Stimulated activated CD4-positive, alpha-beta T cell treated with anti-CD3 and anti-CD28 coated beads, Interleukin-4, amount 100 ng/mL, for 4 hours (primary cell): Measurements from ENCODE around the gene STIM2.

ENCODE experiments used
- DNase-seq, 2 experiments: peaks; one replicate each; pipeline ENCODE4 v3.0.0-alpha.2; 2020

The STIM2 gene

DNA sequence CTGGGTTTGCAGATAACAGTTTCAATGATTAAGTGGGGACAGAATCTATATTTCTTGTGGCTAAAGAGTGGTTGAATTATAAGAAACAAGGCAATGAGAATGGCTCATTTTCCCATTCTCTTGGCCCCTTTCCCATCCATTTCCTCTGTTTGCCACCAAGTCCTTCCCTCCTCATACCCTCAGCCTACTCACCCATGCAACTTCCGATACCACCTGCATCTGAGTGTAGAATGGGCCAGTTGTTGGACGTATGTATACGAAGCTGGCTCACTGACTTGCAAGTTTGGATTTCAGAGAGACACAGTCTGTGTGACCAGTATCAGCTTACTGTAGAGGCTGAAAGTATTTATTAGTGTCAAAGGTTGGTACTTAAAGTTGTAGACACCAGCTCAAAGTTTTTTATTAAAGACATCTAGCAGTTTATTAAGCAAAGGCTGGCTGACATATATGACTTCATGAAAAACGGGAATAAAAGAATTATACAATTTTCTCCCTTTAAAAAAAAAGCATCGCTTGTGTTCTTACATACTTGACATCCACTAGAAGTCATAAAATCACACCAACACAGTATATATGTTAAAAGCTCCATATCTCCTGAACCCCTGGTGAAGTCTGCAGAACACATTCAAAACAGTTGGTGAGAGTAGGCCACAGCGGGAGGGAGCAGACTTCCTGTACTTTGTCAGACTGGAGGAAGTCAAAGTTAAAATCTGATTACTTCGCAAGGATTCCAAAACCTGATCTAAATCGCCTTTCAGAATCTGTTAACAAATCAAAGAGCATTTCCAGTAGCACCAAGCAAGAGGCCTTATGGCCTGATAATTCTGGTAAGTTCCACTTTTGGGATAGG is 22.4 kb upstream of the STIM2 start:
- no peak for DNase-seq

DNA sequence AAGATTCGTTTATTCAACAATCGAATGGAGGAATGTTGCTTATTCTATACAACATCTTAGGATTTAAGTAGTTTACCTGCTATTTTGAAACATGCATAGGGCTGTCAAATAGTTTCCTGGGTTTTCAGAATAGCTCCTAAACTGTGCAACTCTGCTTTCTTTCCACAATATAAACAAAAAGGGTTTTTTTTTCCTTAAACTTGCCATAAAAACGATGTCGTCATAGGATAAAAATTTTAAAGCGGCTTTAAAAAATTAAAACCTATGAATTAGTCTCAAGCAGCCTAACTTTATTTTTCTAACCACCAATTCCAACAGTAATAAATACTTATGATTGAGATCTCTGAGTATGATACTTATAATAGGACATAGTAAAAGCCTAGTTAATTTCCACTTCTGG is 21.6 kb upstream of the STIM2 start:
- DNase-seq = no peak

DNA sequence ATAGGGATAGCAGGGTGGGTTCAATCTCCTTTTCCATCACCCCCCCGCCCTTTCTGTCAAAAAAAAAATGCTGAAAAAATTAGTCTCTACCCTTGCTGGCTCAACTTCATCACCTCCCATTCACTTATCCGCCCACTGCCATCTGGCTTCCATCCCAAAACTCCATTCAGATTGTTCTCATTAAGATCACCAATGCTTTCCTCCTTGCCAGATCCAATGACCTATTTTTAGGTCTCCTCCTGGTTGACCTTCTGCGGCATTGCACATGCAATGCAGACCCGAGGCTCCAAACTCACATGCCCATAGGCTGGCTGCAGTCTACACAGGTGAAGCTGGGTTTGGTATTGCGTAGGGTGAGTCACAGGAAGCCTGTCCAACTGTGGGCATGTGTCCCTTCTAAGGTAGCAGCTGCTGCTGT is 21.1 kb upstream of the STIM2 start:
- DNase-seq = no peak

DNA sequence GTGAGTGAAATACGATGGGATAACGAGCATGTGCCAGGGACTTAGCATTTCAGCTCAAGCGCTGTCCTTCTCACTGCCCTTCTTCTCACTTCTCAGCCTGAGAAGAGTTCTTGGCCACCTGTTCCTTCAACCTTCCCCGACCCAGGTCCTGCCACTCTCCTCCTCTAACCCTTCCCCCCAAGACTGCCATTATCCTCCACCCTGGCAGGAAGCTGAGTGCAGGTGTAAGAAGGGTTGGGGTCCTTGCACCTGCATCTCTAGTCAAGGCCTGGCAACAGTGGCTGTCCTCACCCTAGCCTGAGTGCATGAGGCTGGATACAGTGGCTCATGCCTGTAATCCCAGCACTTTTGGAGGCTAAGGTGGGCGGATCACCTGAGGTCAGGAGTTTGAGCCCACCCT is 19.9 kb upstream of the STIM2 start:
- no peak for DNase-seq

DNA sequence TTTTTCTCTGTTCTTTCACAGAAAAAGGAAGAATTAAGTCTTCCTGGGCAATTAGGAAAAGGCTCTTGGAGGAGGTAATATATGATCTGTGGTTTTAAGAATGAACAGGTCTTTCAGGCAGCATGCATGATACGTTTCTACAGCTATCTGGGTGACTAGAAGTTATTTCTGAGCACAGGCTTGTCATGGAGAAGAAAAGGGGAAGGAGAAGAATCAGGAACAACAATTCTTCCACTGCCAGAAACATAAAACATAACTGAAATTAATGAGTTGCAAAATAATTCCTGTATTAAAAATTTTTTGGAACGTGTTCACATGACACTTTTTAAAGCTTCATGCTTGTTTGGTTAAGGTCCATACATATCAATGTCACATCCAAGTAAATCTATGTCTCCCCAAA is 17.7 kb upstream of the STIM2 start:
- no peak for DNase-seq

DNA sequence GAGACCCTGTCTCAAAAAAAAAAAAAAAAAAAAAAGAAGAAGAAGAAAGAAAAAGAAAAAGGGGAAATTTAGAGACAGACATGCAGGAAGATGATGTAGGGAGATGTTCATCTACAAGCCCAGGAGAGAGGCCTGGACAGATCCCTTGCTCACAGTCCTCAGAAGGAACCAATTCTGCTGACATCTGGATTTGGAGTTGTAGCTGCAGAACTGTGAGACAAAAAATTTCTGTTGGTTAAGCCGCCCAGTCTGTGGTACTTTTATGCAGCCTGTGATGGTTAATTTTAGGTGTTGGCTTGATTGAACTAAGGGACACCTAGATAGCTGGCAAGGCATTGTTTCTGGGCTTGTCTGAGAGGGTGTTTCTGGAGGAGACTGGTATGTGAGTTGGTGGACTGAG is 10.1 kb upstream of the STIM2 start:
- DNase-seq = no peak

DNA sequence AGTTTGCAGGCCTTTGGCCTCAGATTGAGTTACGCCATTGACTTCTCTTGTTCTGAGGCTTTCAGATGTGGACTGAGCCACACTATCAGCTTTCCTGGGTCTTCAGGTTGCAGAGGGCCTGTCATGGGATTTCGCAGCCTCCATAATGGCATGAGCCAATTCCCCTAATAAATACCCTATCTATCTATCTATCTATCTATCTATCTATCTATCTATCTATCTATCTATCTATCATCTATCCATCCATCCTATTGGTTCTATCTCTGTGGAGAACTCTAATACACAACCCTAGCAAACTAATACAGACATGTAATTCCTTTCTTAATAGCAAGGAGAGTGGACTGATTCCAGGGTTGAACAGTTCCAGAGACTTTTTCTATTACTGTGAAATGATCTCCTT is 9.5 kb upstream of the STIM2 start:
- DNase-seq = no peak

DNA sequence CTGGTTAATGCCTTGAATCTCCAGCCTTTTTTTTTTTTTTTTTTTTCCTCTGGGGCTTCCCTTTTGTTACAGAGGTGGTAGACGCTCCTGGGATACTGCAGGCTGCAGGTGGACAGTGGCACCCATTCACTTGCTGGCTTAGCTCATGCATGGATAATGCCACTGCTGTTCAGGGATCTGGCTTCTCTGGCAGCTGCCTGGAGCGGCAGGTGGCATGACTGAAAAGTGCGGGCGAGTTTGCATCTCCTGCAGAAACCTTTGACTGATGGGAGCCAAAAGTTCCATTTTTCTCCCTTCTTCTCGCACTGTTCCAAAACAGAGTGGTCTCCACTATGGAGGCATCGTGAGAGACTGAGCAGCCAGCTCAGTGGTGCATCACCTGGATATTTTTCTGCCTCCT is 5.9 kb upstream of the STIM2 start:
- DNase-seq = no peak

DNA sequence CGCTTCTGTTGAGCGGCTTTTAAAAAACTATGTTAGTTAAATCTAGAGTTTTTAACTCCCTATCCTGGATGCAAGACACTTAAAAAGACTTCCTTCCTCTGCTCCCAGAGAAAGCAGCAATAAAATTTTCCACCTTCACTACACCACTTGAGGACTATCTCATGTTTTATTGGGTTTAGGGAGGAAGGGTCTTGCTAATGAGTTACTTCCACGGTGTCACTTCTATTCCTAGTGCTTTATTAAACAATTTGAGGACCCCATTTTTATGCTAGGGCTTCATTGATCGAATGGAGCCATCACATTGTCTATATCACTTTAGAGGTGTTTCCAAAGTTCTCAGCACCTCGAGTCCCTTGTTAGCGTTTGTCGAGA is 3.7 kb upstream of the STIM2 start:
- no peak for DNase-seq

DNA sequence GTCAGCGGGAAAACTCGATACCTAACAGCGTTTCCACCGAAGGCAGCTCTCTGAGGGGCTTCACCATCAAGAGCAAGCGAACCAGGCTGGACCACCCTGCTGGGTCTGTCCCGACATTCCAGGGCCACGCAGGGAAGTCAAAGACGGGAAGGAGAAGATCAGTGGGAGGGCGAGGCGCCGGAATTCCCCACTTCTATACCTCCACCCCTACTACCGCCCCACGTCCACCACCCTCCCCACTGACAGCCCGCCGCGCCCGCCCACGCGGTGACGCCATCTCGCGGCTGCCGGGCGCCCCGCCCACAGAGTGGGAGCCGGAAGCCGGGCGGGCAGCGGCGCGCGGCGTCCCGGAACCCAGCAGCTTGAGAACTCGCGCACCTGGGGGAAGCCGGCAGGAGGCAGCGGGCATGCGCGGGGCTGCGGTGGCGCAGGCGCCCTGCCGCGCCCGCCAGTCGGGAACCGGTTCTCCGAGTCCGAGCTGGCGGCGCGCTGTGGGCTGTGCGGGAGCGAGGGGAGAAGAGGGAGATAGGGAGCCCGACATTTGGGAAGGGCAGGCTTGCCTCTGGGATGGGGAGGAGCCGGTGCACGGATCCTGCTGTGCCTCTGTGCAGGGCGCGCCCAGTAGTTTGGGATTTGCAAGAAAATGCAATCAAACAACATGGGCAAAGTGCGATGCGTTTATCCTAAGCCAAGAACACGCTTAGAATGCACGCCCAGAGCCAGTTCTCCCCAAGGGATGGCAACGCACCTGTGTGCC is 3.2 kb upstream of the STIM2 start:
- peak; percentile 94 for DNase-seq

DNA sequence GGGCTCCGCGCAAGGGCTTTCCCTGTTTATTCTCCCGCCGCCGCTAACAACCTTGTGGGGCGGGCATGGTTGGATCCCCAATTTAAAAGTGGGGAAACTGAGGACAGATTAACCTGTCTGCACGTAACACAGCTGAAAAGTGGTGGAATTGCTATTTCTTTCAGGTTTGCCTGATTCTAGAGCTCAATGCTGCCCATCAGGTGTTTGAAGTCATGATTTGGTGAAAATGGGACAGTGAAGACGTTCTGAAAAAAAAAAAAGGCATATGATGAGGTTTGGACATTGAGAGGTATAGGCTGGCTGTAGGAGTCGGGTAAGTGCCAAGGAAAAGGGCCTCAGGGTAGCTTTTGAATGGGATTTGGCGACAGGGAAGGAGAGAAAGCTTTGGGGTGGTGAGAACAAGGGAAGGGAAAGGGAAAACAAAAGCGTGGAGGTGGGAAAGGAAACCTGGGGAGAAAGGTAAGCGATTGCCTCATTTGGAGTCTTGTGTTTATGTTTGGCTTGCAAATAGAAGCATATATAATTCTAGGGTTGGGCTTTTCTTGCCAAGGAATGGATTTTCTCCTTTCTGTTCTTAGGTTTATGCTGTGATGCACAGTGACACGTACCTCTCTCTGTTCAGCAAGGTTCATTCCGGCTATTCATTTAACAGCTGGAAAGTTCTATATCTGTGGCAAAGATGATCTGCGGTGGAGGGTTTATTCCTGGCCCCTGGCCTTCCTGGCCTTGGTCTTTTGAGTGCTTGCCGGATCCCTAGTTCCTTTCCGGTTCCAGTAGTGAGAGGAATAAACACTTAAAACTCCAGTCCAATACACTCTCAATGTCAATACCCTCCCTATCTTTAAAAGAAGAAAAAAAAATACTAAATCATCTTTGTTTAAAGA is 2.4 kb upstream of the STIM2 start:
- DNase-seq = no peak

DNA sequence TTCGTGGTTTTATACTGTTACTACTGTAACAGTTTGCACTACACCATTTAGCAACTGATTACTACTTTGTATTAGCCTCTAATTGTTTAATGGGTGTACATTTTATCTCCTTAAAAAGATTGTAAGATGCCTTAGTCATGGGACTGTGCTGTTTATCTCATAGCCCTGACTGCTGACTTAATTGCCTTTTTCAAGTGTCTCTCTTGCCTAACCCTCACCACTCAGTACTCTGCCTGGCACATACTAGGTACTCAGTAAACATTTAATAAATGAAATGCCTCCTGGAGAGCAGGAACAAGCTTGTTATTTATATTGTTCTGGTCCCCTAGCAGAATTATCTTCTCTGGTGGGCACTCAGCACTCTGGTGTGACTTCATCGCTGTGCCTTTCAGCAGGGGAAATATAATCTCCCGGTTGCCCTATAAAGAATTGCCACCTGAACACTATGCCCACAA is 1.7 kb upstream of the STIM2 start:
- no peak for DNase-seq

DNA sequence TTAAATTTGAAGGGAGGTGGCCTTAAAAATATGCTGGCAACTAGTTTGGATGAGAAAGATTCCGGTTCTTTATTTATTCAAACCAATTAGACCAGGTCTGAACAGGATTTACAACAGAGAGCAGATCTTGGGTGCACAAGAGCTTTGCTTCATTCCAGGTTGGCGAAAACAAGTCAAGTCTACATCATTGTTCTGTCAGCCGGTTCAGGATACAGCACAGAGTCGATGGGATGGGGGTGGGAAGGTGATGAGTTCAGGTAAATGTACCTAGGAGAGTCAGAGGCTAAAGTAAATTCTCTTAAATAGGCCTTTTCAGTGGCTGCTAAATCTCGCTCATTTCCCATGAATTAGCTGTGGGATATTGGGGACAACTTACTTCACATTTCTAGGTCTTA is 882 bp upstream of the STIM2 start:
- no peak for DNase-seq

DNA sequence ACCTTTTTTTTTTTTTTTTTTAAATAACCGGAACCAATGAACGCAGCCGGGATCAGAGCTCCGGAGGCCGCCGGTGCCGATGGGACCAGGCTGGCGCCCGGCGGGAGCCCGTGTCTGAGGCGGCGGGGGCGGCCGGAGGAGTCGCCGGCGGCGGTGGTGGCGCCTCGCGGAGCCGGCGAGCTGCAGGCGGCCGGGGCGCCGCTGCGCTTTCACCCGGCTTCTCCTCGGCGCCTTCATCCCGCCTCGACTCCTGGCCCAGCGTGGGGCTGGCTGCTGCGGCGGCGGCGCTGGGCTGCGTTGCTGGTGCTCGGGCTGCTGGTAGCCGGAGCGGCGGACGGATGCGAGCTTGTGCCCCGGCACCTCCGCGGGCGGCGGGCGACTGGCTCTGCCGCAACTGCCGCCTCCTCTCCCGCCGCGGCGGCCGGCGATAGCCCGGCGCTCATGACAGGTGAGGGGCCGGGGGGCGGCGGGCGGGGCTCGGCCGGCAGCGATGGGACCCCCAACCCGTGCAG is 337 bp downstream of the STIM2 start:
- peak; percentile 38 to 51 for DNase-seq

DNA sequence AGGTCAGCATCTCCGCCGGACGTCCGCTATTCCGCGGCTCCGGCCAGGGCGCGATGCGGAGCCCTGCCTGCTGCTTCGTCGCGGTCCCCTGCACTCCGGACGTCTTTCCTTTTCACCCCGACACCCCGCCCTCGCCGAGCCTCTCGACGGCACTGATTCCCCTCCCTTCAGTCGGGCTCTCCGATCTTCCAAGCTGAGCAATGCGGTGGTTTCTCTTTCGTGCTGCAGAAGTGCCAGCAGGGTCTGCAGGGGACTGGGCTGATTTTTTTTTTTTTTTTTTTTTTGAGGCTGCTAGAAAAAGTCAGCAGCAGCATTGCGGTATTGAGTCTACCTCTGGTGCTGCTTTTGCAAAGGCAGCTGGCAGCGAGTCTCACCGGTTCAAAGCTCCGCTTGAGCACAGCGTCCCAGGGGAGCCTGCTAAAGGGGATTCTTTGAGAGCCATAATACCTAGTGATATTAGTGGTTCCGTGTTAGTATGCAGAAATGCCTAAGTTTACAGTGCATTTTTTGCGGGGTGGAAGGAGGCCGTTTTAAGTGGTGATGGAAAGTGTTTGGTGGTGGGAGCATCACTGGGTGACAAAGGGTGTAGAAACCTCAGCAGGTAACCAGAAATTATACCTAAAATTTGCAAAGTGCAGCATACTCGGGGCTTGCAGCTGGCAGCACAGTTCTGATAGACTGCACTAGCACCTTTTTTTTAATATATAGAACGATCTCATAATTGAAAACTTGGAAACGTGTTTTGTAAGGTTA is 969 bp downstream of the STIM2 start:
- DNase-seq = peak; percentile 68 to 77

DNA sequence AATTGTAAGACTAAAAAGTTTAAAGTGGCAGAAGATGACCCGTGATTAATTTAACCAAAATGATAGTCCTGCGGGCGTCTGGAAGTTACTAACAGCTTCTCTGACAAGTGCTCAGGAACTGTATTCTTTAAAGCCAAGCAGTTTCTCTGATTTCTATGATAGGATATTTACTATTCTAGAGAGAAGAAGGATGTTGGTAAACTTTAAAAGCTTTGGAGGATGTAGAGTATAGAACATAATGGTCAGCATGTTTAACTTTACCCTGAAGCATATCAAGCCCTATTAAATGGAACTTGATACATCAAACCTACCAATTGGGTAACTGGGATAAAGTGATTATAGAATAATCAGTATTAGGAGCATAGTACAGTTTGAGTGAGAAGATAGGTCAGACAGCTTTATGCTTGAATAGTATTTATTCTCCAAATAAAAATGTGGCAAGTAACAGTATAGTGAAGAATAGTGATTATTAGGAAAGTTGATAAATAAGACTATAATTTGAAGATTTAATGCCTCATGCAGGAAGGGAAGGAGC is 1.8 kb downstream of the STIM2 start:
- no peak for DNase-seq

DNA sequence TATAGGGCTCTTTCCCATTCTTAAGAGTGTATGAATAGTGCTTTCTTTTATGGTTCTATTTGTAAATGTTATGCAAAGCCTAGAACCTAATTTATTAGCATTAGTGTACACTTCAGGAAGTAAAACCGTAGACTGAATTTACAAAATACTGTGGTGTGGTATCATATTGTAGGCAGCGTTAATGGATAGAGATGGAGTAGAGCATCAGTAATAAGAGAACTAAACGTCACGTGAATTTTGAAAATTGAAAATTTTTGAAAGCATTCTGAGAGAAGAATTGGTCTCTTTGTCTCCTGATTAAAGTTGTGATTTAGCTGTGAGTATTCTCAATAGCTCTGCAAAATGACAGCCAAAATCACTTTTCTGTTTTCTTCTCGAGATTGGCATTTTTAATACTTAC is 2.9 kb downstream of the STIM2 start:
- no peak for DNase-seq

DNA sequence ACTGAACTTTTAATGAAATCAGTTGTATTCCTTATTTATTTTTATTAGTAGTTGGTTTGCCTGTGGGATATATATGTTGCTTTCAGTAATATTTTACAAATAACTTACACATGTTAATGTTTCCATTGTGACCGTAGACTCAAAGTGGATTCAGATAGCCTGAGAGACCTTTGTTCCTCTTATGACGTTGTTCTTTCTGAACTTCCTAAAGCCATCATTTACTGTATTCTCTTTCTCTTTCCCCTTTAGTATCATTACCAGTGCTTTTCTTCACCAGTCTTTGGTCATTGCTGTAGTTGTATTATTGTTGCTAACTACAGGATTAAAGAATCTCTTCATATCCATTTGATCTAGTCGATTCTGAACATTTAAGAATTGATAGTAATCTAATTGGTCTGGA is 4.3 kb downstream of the STIM2 start:
- DNase-seq = no peak

DNA sequence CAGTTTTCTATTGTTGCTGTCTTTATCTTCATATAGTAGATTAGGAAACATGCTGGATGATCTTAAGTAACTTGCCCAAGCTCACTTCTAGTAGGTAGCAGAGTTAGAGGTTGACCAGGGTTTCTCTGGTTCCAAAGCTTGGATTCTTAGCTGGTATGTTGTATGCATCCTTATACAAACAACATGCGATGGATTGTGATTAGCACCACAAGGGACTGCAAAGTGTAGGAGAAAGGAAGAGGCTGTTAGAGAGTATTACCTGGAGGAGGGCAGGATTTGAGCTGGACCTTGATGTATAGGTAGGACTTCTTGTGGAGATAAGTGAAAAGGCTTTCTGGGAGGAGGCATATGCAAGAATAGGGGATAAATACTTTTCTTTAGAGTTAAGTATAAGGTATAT is 5.6 kb downstream of the STIM2 start:
- DNase-seq = no peak

DNA sequence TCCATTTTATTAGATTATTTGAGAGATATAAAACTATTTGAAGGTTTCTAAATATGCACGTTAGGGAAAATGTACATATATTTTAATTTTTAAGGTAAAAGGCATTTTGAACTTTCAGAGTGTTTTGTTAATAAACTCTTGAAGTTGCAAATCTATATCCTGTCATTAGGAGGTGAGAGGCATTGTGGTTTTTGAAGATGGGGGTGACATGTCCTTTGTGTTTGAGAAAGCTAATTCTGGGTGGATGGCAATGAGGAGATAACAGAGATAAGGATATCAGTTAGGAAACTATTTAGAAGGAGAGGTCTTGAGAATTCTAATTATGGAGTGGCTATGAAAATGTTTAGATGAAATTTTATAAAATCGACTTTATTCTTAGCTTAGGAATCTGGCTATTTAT is 6.1 kb downstream of the STIM2 start:
- DNase-seq = no peak

DNA sequence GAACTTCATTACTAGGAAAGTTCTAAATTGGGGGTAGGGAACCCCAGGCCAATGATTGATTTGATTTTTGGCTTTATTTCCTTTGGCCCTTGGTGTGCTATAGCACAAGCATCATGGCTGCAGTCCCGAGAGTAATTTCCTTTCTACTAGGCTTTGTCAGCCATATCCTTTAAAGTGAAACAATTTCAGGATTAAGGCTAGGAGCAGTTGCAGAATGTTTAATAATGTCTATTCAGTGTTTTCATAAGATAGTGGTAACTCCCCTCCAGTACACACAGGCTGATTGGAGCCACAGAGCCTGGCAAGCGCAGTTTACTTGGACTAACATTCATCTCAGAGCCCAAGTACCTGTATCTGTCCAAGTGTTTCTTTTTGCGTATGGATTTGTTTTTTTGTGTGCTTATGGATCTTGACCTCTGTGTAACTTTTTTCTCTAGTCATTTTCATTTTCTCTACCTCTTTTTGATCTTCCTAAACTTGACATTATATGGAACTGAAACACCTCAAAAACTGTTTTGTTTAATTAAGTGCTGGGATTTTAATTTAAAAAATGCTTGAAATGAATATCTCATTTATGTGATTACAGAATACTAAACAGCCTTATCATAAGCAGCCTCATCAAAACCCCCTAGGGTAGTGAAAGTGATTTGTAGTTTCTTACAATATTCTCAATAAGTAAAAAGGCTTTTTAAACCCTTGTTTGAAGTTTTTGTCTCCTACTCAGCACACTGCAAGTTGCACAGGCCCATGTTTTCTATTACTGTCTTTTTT is 7.5 kb downstream of the STIM2 start:
- no peak for DNase-seq
